Urothelium cell line (cell line): ENCODE data around the gene PARD3B.

Experiments used
- DNase-seq: peaks from one replicate; pipeline ENCODE4 v3.0.0; 2011; ENCODE audit warnings: low spot score, mixed read lengths
- FAIRE-seq: peaks from 2 replicates; lab custom pipeline; 2011; peaks lifted over from hg19 to GRCh38; lab: Jason Lieb, UNC

The PARD3B gene

GRCh38 chr2:204544961-204545860 lies at the start of gene PARD3B:
Gene PARD3B, plus strand, starts transcription at chr2:204545475. Its CDS starts 525 bp downstream, at chr2:204546000.
- FAIRE-seq: no peak
- peak; percentile 78 for DNase-seq

GRCh38 chr2:204496779-204497178 lies 48.5 kb upstream of the PARD3B start:
- FAIRE-seq (no peak), DNase-seq (no peak)

DNA sequence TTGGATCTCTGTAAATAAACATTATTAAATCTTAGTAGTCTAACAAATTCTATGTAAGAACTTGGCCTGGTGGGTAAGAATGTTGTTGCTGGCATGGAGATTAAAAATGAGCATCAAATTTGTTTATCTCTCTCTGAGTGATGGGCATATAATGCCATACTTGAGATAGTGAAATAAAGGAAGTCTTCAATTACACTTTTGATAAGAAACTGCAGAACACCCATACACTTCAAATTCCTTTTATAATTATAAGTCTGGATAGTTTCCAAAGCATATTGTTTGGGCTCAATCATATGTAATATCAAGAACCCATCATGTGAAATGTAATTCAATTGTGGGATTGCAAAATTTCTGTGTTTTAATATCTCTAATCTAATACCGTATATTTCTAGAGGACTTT lies 47.4 kb upstream of the PARD3B start:
- no peak for DNase-seq
- FAIRE-seq: no peak

DNA sequence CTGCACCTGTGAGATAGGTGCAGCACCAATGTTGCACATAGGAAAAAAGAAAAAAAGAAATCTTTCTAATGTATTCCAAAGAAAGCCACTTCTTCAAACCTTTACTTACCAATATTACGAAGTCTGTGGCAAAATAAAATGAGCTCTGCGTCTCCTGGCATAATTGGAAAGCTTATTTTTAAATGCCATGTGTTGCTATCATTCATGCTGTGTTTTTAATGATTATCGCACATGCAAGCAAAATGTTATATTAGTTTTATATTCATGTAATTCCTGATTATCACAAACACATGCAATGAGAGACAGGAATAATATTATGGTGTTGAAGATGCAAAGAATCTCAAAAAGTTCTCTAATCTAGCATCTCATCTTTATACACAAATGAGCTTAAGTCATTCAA lies 47.0 kb upstream of the PARD3B start:
- no peak for FAIRE-seq

GRCh38 chr2:204503869-204504268 lies 41.4 kb upstream of the PARD3B start:
- no peak for FAIRE-seq
- DNase-seq: no peak

More for the DNA sequence above, 47.0 kb upstream of the PARD3B start:
- no peak for DNase-seq

- FAIRE-seq: no peak
- DNase-seq: no peak
Observed at GRCh38 chr2:204504594-204504993, 40.7 kb upstream of the PARD3B start.

- DNase-seq (no peak), FAIRE-seq (no peak)
Observed at GRCh38 chr2:204505488-204505887, 39.8 kb upstream of the PARD3B start.

DNA sequence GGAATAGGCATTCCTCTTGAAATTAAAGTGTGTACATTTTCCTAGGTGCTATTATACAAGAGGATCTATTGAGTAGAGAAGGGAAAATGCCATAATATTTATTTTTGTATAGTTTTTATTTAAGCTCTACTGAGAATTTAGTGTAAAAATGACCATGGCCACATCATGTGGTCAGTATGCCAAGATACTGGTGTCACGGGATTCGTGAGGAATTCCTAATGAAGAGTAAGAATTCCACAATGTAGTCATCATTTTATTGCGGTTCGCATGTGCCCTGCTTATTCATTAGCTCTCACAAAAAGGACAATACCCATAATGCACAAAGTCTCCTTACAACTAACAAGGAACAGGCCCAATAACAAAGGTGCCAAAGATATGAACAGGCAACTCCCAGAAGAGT lies 39.3 kb upstream of the PARD3B start:
- DNase-seq: peak; percentile 49
- FAIRE-seq: no peak

GRCh38 chr2:204507636-204508035 lies 37.6 kb upstream of the PARD3B start:
- no peak for FAIRE-seq
- DNase-seq: no peak

GRCh38 chr2:204510709-204511420 lies 34.4 kb upstream of the PARD3B start:
- DNase-seq (no peak), FAIRE-seq (no peak)

DNA sequence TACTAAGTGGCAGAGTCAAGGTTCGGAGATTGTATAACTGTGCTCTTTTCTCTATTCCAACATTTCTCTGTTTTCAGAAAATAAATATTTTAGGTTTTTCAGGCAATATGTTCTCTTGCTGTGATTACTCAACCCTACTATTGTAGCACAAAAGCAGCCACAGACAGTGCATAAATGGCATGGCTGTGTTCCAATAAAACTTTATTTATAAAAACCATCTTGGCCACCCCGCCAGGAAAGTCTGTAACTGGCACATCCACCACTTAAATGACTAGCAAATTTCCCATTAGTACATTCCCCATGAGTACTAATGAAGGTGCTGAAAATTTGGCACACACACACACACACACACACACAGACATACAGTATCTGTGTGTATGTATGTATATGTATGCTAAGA lies 30.8 kb upstream of the PARD3B start:
- FAIRE-seq: no peak
- no peak for DNase-seq

- DNase-seq (no peak), FAIRE-seq (no peak)
Observed at GRCh38 chr2:204515416-204515815, 29.9 kb upstream of the PARD3B start.

- FAIRE-seq: no peak
Observed at GRCh38 chr2:204517154-204517553, 28.1 kb upstream of the PARD3B start.

DNA sequence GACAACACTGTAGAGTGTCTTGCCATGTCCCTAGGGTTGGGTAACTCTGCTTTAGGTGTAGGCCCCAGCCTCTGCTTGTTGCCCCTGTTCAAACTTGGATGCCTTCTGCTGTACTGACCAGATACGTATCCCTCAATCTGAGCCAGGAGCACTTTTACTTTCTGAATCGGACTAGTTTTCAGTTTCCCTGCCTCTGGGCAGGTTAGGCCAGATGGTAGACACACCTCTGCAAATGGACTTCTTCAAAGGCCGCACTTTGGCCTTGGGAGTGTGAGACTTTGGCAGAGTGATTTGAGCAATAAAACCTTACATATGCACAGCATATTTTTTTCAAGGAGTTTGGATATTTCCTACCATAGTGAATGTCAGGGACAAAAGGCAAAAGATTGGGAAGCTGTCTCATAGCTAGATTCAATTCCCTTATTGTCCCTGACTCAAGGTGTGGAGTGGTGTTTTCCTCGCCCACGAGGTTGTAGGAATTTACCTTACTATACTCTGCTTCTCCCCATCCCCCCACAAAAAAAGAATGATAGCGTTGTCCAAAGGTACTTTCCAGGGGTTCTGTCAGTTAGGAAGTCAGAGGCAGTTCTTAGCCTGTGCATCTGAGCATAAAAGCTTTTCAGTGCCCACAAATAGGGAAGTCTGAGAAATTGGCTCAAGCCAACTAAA lies 15.3 kb upstream of the PARD3B start:
- DNase-seq (no peak), FAIRE-seq (no peak)

More at GRCh38 chr2:204517154-204517553, 28.1 kb upstream of the PARD3B start:
- no peak for DNase-seq

- FAIRE-seq (no peak), DNase-seq (no peak)
Observed at GRCh38 chr2:204530464-204530805, 14.8 kb upstream of the PARD3B start.

- DNase-seq: no peak
- no peak for FAIRE-seq
Observed at GRCh38 chr2:204533629-204534370, 11.5 kb upstream of the PARD3B start.

DNA sequence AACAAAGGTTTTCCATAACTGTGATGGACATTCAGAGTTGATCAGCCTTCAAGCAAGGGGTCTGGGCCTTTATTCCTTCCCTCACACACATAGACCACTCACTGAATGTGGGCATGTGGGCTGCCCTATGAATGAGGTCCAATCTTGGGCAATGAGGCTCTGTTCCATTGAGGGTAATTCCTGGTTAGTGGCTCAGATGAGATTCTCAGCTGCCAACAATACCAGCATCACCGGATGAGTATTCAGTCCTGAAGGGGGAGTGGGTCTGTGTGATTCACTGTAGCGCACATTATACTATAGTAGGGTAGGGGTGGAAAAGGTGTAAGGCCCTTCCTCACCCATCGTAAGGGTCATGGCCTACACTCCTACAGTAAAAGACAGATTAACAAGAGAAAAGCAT lies 9.9 kb upstream of the PARD3B start:
- DNase-seq: no peak
- FAIRE-seq: no peak

GRCh38 chr2:204535764-204536163 lies 9.5 kb upstream of the PARD3B start:
- no peak for DNase-seq
- no peak for FAIRE-seq

DNA sequence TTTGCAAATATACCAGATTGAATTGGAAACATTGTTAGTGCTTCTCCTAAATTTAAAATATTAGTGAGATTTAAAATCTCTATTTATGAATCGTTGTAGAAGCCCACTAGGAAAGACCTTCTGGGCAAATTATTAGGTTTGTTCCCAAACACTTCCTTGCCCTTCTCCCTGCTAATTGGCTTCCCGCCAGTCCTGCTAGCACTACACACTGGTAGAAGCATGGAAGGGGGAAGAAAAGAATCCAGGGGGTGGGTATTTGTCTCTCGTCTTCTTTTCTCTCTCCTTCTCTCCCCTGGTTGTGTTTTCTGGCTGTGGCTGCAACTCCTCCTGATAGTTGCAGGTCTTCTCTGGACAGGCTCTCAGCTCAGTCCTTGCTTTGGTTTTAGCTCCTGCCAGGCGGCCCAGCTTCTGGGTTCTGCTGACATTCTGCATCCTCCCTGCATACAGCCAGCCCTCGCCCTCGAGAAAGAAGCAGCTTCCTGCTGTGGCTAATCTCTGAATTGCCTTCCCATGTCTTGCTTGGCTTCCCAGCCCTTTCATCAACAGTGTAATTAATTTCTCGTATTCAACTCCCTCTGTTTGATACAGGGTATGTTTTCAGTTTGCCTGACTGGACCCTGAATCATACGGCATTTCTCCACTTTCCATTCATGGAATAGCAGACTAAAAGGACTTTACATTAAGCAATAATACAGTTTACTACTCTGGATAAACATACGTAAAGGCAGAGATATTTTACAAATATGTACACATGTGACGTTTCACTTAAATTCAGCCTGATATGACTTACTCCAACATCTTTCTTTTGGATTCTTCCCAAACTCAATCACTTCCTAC lies 6.9 kb upstream of the PARD3B start:
- DNase-seq: no peak

DNA sequence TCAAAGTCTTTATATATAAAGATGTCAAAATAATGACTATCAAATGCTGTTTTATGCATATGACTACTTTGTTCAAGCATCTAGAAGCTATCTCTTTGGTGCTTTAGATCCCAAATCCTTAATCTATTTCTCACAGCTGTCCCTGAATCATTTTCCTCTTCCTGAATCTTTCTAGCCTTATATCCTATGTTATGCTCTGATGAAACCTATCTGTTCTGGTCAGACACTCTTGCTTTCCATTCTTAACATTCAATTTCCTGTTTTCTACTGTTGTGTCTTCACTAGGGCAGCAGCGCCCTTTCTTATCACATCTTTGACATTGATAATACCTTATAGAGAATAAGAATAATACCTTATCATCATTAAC lies 6.3 kb upstream of the PARD3B start:
- FAIRE-seq: no peak
- no peak for DNase-seq

More for the DNA sequence above, 6.9 kb upstream of the PARD3B start:
- no peak for FAIRE-seq
